Ovary (tissue), 3 donors: Measurements from ENCODE around the gene RAB23.

ENCODE experiments used
- EP300 ChIP-seq: sonication (generic); formaldehyde crosslinking; IDR thresholded peaks from one replicate; pipeline ENCODE4 v1.6.1; 2017; ENCODE audit warnings: antibody characterized with exemption
- TF ChIP-seq, protein P1 (sequence below), 3 donors: fragments of 450-650 bp in 2 of 3; fragments of 200-600 bp in 1 of 3; IDR thresholded peaks; one replicate each; pipeline versions ENCODE4 v1.5.1 to v1.8.0; 2016 to 2022; ENCODE audit warnings: antibody characterized with exemption in 3 of 3, mild to moderate bottlenecking in 1 of 3
- donor health status: DM: no; HTN: no; CAD: no.

DNA sequence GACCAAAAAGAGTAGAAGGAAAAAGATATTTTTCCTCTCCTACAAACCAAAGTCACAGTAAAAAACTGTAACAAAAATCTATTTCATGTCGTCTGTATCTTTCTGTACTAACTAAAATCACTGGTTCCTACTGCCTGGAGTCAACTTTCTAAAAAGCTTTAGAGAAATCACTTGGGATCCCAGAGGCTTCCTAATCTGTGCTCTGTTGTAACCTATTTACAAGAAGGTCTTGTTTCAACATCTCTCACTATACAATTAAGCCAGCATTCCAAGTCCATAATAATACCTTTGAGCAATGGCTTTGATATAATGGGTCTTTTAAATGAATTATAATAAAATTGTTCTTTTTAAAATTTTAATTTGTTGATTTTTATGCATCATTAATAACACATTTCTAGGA, 20.4 kb downstream of the RAB23 start:
- TF ChIP-seq, protein P1, sequence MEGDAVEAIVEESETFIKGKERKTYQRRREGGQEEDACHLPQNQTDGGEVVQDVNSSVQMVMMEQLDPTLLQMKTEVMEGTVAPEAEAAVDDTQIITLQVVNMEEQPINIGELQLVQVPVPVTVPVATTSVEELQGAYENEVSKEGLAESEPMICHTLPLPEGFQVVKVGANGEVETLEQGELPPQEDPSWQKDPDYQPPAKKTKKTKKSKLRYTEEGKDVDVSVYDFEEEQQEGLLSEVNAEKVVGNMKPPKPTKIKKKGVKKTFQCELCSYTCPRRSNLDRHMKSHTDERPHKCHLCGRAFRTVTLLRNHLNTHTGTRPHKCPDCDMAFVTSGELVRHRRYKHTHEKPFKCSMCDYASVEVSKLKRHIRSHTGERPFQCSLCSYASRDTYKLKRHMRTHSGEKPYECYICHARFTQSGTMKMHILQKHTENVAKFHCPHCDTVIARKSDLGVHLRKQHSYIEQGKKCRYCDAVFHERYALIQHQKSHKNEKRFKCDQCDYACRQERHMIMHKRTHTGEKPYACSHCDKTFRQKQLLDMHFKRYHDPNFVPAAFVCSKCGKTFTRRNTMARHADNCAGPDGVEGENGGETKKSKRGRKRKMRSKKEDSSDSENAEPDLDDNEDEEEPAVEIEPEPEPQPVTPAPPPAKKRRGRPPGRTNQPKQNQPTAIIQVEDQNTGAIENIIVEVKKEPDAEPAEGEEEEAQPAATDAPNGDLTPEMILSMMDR (IDR thresholded peaks at IDR 0.05) = no peak
- TF ChIP-seq EP300 = no peak
